ENCODE data around the gene RBBP5. TPM values are rescaled to one million over a fixed set of nuclear protein-coding genes. Genes with fewer than 3 reads are reported as not detected.
A peak's percentile ranks its signal among the peaks of the same experiment; 100 is the strongest.

RBBP5 gene
- total RNA-seq, 1 donor from 2014 or later = 23.4 TPM

DNA sequence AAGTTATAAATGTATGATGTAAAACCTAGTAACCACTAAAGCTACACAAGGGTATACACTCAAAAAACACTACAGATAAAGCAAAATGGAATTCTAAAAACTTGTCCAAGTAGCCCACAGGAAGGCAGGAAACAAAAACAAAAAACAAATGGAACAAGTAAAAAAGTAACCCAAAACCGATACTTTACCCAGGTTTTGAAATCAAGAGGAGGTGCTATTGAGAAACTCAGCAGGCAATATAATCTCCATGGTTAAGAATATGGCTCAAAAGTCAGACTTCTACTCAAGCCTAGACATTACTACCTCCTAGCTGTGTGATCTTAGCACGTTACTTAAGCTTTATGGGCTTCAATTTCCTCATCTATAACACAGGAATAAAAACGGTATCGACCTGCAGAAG, 13.3 kb downstream of the RBBP5 start:
- Histone ChIP-seq H3K36me3 (ENCODE audit: control insufficient read depth, insufficient read depth, low read length) (peaks cover 11% of the 10 kb centered on the region), H3K27me3 (ENCODE audit: control insufficient read depth, insufficient read depth, low read length) (no peaks in the 10 kb centered on the region), H3K4me3 (ENCODE audit: low read depth, low read length) (no peak overlapping the region)
- DNase-seq (ENCODE audit: low read depth) (no peak), FAIRE-seq (no peak)
- TF ChIP-seq, protein P1, sequence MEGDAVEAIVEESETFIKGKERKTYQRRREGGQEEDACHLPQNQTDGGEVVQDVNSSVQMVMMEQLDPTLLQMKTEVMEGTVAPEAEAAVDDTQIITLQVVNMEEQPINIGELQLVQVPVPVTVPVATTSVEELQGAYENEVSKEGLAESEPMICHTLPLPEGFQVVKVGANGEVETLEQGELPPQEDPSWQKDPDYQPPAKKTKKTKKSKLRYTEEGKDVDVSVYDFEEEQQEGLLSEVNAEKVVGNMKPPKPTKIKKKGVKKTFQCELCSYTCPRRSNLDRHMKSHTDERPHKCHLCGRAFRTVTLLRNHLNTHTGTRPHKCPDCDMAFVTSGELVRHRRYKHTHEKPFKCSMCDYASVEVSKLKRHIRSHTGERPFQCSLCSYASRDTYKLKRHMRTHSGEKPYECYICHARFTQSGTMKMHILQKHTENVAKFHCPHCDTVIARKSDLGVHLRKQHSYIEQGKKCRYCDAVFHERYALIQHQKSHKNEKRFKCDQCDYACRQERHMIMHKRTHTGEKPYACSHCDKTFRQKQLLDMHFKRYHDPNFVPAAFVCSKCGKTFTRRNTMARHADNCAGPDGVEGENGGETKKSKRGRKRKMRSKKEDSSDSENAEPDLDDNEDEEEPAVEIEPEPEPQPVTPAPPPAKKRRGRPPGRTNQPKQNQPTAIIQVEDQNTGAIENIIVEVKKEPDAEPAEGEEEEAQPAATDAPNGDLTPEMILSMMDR (IDR thresholded peaks at IDR 0.05; ENCODE audit: insufficient read depth, low read length, severe bottlenecking) = no peak

DNA sequence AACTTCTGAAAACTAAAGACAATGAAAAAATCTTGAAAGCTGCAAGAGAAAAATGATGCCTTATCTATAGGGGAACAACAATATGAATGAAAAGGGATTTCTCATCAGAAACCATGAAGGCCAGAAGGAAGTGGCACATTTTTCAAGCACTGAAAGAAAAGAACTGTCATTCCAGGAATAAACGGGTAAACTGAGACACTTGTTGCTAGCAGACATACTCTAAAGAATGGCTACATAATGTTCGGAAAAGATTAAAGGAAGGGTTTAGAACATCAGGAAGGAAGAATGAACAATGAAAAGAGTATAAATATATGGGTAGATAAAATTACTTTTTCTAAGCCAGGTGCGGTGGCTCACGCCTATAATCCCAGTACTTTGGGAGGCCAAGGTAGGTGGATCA, 14.5 kb downstream of the RBBP5 start:
- TF ChIP-seq, protein P1 (IDR thresholded peaks at IDR 0.05; ENCODE audit: insufficient read depth, low read length, severe bottlenecking) = no peak
- no peak for FAIRE-seq
- DNase-seq (ENCODE audit: low read depth) = no peak
- Histone ChIP-seq H3K36me3 (ENCODE audit: control insufficient read depth, insufficient read depth, low read length) (peaks cover 10% of the 10 kb centered on the region), H3K4me3 (ENCODE audit: low read depth, low read length) (no peak overlapping the region), H3K27me3 (ENCODE audit: control insufficient read depth, insufficient read depth, low read length) (no peaks in the 10 kb centered on the region)

DNA sequence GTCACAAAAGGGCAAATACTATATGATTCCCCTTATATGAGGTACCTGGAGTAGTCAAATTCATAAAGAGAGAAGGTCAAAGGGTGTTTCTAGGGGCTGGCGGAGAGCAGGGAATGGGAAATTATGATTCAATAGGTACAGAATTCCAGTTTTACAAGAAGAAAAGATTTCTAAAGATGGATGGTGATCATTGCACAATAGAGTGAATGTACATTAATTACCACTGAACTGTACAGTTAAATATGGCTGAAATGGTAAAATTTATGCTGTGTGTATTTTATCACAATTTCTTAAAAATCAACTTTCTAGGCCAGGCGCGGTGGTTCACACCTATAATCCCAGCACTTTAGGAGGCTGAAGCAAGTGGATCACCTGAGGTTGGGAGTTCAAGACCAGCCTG, 19.4 kb downstream of the RBBP5 start:
- DNase-seq (ENCODE audit: low read depth) = no peak
- Histone ChIP-seq H3K4me3 (ENCODE audit: low read depth, low read length) (no peak overlapping the region), H3K27me3 (ENCODE audit: control insufficient read depth, insufficient read depth, low read length) (no peaks in the 10 kb centered on the region), H3K36me3 (ENCODE audit: control insufficient read depth, insufficient read depth, low read length) (peaks cover 16% of the 10 kb centered on the region)
- no peak for FAIRE-seq
- TF ChIP-seq, protein P1 (IDR thresholded peaks at IDR 0.05; ENCODE audit: insufficient read depth, low read length, severe bottlenecking) = no peak

DNA sequence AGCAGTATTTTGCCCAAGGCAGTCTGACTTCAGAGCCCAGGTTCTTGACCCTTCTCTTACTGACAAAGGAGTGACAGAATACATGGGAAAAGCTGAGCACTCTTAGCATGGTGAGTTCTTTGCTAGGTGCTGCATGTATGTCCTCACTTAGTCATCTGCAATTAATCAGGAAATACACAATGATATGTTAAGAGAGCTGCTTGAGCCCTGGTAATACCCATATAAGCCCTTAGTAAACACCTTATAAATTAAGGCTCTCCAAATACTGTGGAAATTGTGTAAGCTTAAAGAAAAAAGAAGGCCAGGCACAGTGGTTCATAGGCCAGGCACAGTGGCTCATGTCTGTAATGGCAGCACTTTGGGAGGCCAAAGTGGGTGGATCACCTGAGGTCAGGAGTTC, 23.5 kb downstream of the RBBP5 start:
- DNase-seq (ENCODE audit: low read depth) (no peak), FAIRE-seq (no peak)
- H3K36me3 ChIP-seq (ENCODE audit: control insufficient read depth, insufficient read depth, low read length) = peaks cover 13% of the 10 kb centered on the region
- H3K27me3 ChIP-seq (ENCODE audit: control insufficient read depth, insufficient read depth, low read length) = no peaks in the 10 kb centered on the region
- TF ChIP-seq, protein P1 (IDR thresholded peaks at IDR 0.05; ENCODE audit: insufficient read depth, low read length, severe bottlenecking) = no peak
- H3K4me3 ChIP-seq (ENCODE audit: low read depth, low read length) = no peak overlapping the region

DNA sequence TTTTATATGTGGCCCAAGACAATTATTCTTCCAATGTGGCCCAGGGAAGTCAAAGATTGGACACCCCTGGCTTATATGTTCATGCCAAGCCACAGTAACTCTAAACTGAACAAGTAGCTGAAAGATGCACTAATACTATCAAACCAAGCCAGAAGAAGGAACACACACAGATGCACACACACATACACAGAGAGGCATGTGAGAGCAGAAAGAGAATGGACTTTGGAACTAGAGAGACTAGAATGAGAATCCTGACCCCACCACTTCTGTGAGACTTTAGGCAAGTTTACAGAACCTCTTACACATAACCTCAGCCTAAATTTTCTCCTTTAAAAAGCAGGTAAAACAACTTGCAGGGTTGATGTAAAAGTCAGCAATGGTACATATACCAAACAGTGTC, 26.4 kb downstream of the RBBP5 start:
- TF ChIP-seq, protein P1 (IDR thresholded peaks at IDR 0.05; ENCODE audit: insufficient read depth, low read length, severe bottlenecking) = no peak
- Histone ChIP-seq H3K4me3 (ENCODE audit: low read depth, low read length) (no peak overlapping the region), H3K27me3 (ENCODE audit: control insufficient read depth, insufficient read depth, low read length) (no peaks in the 10 kb centered on the region), H3K36me3 (ENCODE audit: control insufficient read depth, insufficient read depth, low read length) (peaks cover 12% of the 10 kb centered on the region)
- FAIRE-seq (no peak), DNase-seq (ENCODE audit: low read depth) (no peak)

DNA sequence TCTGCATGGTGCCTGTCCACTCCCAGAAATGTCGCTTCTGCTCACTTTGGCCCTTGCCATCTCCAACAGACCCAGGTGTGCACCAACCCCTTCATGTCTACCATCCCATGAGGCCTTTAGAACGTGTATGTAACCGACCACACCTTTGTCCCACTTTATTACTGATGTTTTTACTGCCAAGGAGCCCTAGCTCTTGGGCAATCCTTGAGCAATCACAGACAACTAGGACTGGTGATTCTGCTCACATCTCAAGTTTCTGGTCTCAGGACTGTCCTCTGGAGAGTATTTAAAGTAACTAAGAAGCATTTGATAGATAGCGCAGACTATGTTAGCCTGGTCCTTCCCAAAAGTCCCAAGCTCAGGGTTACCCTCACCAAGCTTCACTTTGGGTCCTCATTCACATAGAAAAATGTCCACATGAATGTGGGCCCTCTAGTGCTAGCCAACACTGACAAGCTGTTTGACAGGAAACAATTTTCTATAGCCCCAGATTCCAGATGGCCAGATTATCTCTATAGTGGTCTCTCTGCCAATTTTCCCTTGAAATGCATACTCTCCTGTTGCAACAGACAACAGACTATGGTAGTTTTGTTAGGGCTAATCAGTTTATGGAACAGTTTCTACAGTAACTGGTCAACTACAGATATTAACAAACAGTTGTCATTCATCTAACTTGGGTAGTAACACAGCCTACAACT, 30.6 kb downstream of the RBBP5 start:
- FAIRE-seq (peak; percentile 64), DNase-seq (ENCODE audit: low read depth) (no peak)
- no peak overlapping the region for H3K4me3 ChIP-seq (ENCODE audit: low read depth, low read length)
- no peaks in the 10 kb centered on the region for H3K27me3 ChIP-seq (ENCODE audit: control insufficient read depth, insufficient read depth, low read length)
- TF ChIP-seq, protein P1 (IDR thresholded peaks at IDR 0.05; ENCODE audit: insufficient read depth, low read length, severe bottlenecking) = no peak
- H3K36me3 ChIP-seq (ENCODE audit: control insufficient read depth, insufficient read depth, low read length) = peaks cover 6% of the 10 kb centered on the region

All from bronchial epithelial cell (primary cell).